HCT116 (cell line): ENCODE data around the gene TBC1D23.

Experiments used
- EZH2 ChIP-seq: fragments of 200-600 bp; sonication (generic); IDR thresholded peaks from 2 replicates; pipeline ENCODE4 v1.6.1; 2017; ENCODE audit warnings: antibody characterized with exemption, mixed run types
- POLR2A ChIP-seq: IDR thresholded peaks from 2 replicates; pipeline ENCODE4 v1.7.0; 2011; ENCODE audit warnings: borderline replicate concordance; ENCODE audit not compliant: insufficient read depth, insufficient read length; ENCODE audit errors: extremely low read depth
- POLR2AphosphoS5 ChIP-seq: IDR thresholded peaks from 2 replicates; pipeline ENCODE4 v1.6.1; 2011; ENCODE audit warnings: mild to moderate bottlenecking, low read depth, low read length, moderate library complexity
- RAD21 ChIP-seq: IDR thresholded peaks from 2 replicates; pipeline ENCODE4 v1.6.1; 2012; ENCODE audit warnings: low read depth, mild to moderate bottlenecking
- SP1 ChIP-seq: IDR thresholded peaks from 2 replicates; pipeline ENCODE4 v1.6.1; 2012; ENCODE audit warnings: low read depth
- SRF ChIP-seq: IDR thresholded peaks from 2 replicates; pipeline ENCODE4 v1.6.1; 2012; ENCODE audit warnings: low read depth
- YY1 ChIP-seq: IDR thresholded peaks from 2 replicates; pipeline ENCODE4 v1.6.1; 2011; ENCODE audit warnings: low read length, low read depth, moderate library complexity, mild to moderate bottlenecking; ENCODE audit not compliant: insufficient replicate concordance; ENCODE audit errors: extremely low read depth
- TF ChIP-seq, protein P1 (sequence below): IDR thresholded peaks from 2 replicates; pipeline ENCODE4 v1.6.1; 2012
- TF ChIP-seq, protein P2 (sequence below), 3 experiments: fragments of 200-600 bp in 1 of 3; sonication (generic) in 1 of 3; IDR thresholded peaks in 2 of 3; conservative IDR thresholded peaks in 1 of 3; 2 replicates each; pipeline ENCODE4 v1.5.1; 2012 to 2017; ENCODE audit warnings: low read depth in 2 of 3, low read length in 2 of 3, antibody characterized with exemption in 1 of 3, borderline replicate concordance in 1 of 3, control low read depth in 1 of 3, mild to moderate bottlenecking in 1 of 3, mixed read lengths in 1 of 3, mixed run types in 1 of 3, moderate library complexity in 1 of 3; ENCODE audit not compliant: insufficient read depth in 1 of 3
- TF ChIP-seq, protein P3 (sequence below): IDR thresholded peaks from 2 replicates; pipeline ENCODE4 v1.6.1; 2012

DNA sequence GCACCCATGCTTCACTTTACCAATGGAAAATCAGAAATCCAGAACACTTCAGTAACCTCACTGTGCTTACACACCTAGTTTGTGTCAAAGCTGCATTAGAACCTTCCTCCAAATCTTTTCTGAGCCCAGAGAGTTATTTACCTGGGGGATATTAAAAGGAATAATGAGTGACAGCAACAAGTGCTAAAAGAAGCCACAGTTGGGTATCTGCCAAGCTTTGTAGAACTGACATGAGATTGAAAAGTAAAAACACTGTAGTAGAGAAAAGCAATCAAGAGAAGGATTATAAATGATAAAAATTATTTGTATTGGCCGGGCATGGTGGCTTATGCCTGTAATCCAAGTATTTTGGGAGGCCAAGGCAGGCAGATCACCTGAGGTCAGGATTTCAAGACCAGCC is 8.8 kb upstream of the TBC1D23 start:
- TF ChIP-seq, protein P1, sequence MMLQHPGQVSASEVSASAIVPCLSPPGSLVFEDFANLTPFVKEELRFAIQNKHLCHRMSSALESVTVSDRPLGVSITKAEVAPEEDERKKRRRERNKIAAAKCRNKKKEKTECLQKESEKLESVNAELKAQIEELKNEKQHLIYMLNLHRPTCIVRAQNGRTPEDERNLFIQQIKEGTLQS: no peak
- TF ChIP-seq SP1 (no peak), POLR2AphosphoS5 (no peak), POLR2A (no peak), EZH2 (no peak), YY1 (no peak), RAD21 (no peak), SRF (no peak)
- TF ChIP-seq, protein P2, sequence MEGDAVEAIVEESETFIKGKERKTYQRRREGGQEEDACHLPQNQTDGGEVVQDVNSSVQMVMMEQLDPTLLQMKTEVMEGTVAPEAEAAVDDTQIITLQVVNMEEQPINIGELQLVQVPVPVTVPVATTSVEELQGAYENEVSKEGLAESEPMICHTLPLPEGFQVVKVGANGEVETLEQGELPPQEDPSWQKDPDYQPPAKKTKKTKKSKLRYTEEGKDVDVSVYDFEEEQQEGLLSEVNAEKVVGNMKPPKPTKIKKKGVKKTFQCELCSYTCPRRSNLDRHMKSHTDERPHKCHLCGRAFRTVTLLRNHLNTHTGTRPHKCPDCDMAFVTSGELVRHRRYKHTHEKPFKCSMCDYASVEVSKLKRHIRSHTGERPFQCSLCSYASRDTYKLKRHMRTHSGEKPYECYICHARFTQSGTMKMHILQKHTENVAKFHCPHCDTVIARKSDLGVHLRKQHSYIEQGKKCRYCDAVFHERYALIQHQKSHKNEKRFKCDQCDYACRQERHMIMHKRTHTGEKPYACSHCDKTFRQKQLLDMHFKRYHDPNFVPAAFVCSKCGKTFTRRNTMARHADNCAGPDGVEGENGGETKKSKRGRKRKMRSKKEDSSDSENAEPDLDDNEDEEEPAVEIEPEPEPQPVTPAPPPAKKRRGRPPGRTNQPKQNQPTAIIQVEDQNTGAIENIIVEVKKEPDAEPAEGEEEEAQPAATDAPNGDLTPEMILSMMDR (IDR thresholded peaks at IDR 0.05 in 2 of 3, conservative IDR thresholded peaks at IDR 0.05 in 1 of 3; ENCODE audit: borderline replicate concordance in 1 of 3, insufficient read depth in 1 of 3, low read depth in 2 of 3, low read length in 2 of 3): no peak
- TF ChIP-seq, protein P3, sequence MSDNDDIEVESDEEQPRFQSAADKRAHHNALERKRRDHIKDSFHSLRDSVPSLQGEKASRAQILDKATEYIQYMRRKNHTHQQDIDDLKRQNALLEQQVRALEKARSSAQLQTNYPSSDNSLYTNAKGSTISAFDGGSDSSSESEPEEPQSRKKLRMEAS: no peak
